Neural progenitor cell (in vitro differentiated cells): ENCODE measurements around the gene KRT73.

ENCODE experiments used
- CTCF ChIP-seq: fragments of 200-600 bp; sonication (generic); IDR thresholded peaks from 2 replicates; pipeline ENCODE4 v1.5.1; 2017; ENCODE audit warnings: antibody characterized with exemption, mild to moderate bottlenecking
- EZH2 ChIP-seq: fragments of 200-600 bp; sonication (generic); IDR thresholded peaks from 2 replicates; pipeline ENCODE4 v1.6.1; 2017; ENCODE audit warnings: antibody characterized with exemption, mild to moderate bottlenecking, moderate library complexity
- EZH2phosphoT487 ChIP-seq: fragments of 200-600 bp; sonication (generic); IDR thresholded peaks from 2 replicates; pipeline ENCODE4 v1.6.1; 2017; ENCODE audit warnings: antibody characterized with exemption

GRCh38 chr12:52611080-52611468, 7.3 kb downstream of the KRT73 start:
- TF ChIP-seq CTCF (no peak), EZH2phosphoT487 (no peak), EZH2 (no peak)
